HepG2 (cell line): ENCODE measurements around the gene ITGA2. TPM values are rescaled to one million over a fixed set of nuclear protein-coding genes. Genes with fewer than 3 reads are reported as not detected.

ENCODE experiments used
- ATF7 ChIP-seq, 2 experiments: fragments of 450-650 bp in 1 of 2; sonication (generic) in 1 of 2; formaldehyde crosslinking in 1 of 2; IDR thresholded peaks; 2 replicates each; pipeline versions ENCODE4 v1.4.0 to v1.6.1; 2016 to 2020; ENCODE audit warnings: antibody characterized with exemption in 1 of 2, mild to moderate bottlenecking in 1 of 2, missing genetic modification reagents in 1 of 2
- CHCHD3 ChIP-seq: sonication (generic); formaldehyde crosslinking; IDR thresholded peaks from 2 replicates; pipeline ENCODE4 v1.8.0; 2022; ENCODE audit warnings: mild to moderate bottlenecking, missing genetic modification reagents, moderate library complexity
- ELF4 ChIP-seq: sonication (generic); formaldehyde crosslinking; IDR thresholded peaks from 2 replicates; pipeline ENCODE4 v1.5.0; 2020; ENCODE audit warnings: missing genetic modification reagents, mild to moderate bottlenecking, moderate library complexity, borderline replicate concordance
- ETS1 ChIP-seq: sonication (generic); formaldehyde crosslinking; IDR thresholded peaks from 2 replicates; pipeline ENCODE4 v1.4.0; 2020; ENCODE audit warnings: missing genetic modification reagents
- GABPA ChIP-seq, 2 experiments: IDR thresholded peaks; 2 replicates each; pipeline ENCODE4 v1.6.1; 2011 to 2016; ENCODE audit warnings: low read depth in 2 of 2, low read length in 1 of 2, missing biosample characterization in 1 of 2, missing genetic modification characterization in 1 of 2
- GATAD2A ChIP-seq: IDR thresholded peaks from 2 replicates; pipeline ENCODE4 v1.6.1; 2016
- HNRNPK ChIP-seq: fragments of 200-400 bp; formaldehyde crosslinking; IDR thresholded peaks from 2 replicates; pipeline ENCODE4 v1.6.1; 2018; ENCODE audit warnings: low read length, low read depth, moderate library complexity, mild to moderate bottlenecking; ENCODE audit not compliant: poor library complexity, severe bottlenecking
- HOXA9 ChIP-seq: sonication (generic); formaldehyde crosslinking; IDR thresholded peaks from 2 replicates; pipeline ENCODE4 v1.8.1; 2022; ENCODE audit warnings: missing genetic modification reagents, mild to moderate bottlenecking, moderate library complexity, borderline replicate concordance
- MYC ChIP-seq: sonication (generic); formaldehyde crosslinking; IDR thresholded peaks from 2 replicates; pipeline ENCODE4 v1.9.0; 2021; ENCODE audit warnings: missing genetic modification reagents, borderline replicate concordance
- NCOA5 ChIP-seq: sonication (generic); formaldehyde crosslinking; IDR thresholded peaks from 2 replicates; pipeline ENCODE4 v1.4.0; 2020; ENCODE audit warnings: missing genetic modification reagents
- NFE2 ChIP-seq: sonication (generic); formaldehyde crosslinking; IDR thresholded peaks from 2 replicates; pipeline ENCODE4 v1.4.0; 2020; ENCODE audit warnings: missing genetic modification reagents
- RBAK ChIP-seq: sonication (generic); formaldehyde crosslinking; IDR thresholded peaks from 2 replicates; pipeline ENCODE4 v1.5.1; 2020; ENCODE audit warnings: mild to moderate bottlenecking, missing genetic modification reagents
- ZBTB3 ChIP-seq: sonication (generic); formaldehyde crosslinking; IDR thresholded peaks from 2 replicates; pipeline ENCODE4 v1.4.0; 2020; ENCODE audit warnings: low read depth, mild to moderate bottlenecking, moderate library complexity, missing genetic modification reagents, borderline replicate concordance
- ZBTB8A ChIP-seq: sonication (generic); formaldehyde crosslinking; IDR thresholded peaks from 2 replicates; pipeline ENCODE4 v1.4.0; 2020; ENCODE audit warnings: mild to moderate bottlenecking, low read depth, missing genetic modification reagents, borderline replicate concordance
- ZFP36 ChIP-seq: fragments of 150-350 bp; IDR thresholded peaks from 2 replicates; pipeline ENCODE4 v1.6.1; 2018; ENCODE audit warnings: borderline replicate concordance, low read length, low read depth; ENCODE audit not compliant: partially characterized antibody
- ZNF253 ChIP-seq: sonication (generic); formaldehyde crosslinking; IDR thresholded peaks from 2 replicates; pipeline ENCODE4 v1.8.0; 2022; ENCODE audit warnings: mild to moderate bottlenecking, missing genetic modification reagents, borderline replicate concordance
- ZNF484 ChIP-seq: sonication (generic); formaldehyde crosslinking; IDR thresholded peaks from 2 replicates; pipeline ENCODE4 v1.5.1; 2020; ENCODE audit warnings: mild to moderate bottlenecking, low read depth, missing genetic modification reagents, borderline replicate concordance
- ZNF564 ChIP-seq: sonication (generic); formaldehyde crosslinking; IDR thresholded peaks from 2 replicates; pipeline ENCODE4 v1.8.1; 2023; ENCODE audit warnings: mild to moderate bottlenecking, missing genetic modification reagents
- ZNF674 ChIP-seq: sonication (generic); formaldehyde crosslinking; IDR thresholded peaks from 2 replicates; pipeline ENCODE4 v1.5.0; 2020; ENCODE audit warnings: low read depth, mild to moderate bottlenecking, missing genetic modification reagents
- ZNF687 ChIP-seq: sonication (generic); formaldehyde crosslinking; IDR thresholded peaks from 2 replicates; pipeline ENCODE4 v1.5.1; 2020; ENCODE audit warnings: mild to moderate bottlenecking, missing genetic modification reagents, moderate library complexity
- ZNF792 ChIP-seq: IDR thresholded peaks from 2 replicates; pipeline ENCODE4 v1.6.1; 2016
- polyA plus RNA-seq, 8 experiments: library from polyadenylated mRNA; depleted of rRNA in 3 of 8; stranded (reverse) in 7 of 8; unstranded in 1 of 8; fragments of >200 nt; fragmentation: Illumina TruSeq in 4 of 8; extraction: Trizol in 4 of 8; gene quantifications; 2 replicates each; pipeline versions ENCODE4 v1.2.1 to v1.2.3, GENCODE V29; 2011 to 2016; ENCODE audit warnings: low read depth in 4 of 8, missing spikeins in 1 of 8, mixed read lengths in 1 of 8; ENCODE audit not compliant: insufficient read depth in 1 of 8
- total RNA-seq, 5 experiments: library from RNA; depleted of rRNA; stranded (reverse); fragments of >200 nt; fragmentation: Illumina TruSeq; extraction: Trizol; gene quantifications; 2 replicates each; pipeline ENCODE4 v1.2.3, GENCODE V29; 2016; ENCODE audit warnings: low read depth in 1 of 5

The ITGA2 gene
- total and polyA plus RNA-seq, 2 of the 13 experiments (the other 11 are each of a cell fraction or from before 2014, with no cell fraction given), result 15.8 to 58.3 TPM

DNA sequence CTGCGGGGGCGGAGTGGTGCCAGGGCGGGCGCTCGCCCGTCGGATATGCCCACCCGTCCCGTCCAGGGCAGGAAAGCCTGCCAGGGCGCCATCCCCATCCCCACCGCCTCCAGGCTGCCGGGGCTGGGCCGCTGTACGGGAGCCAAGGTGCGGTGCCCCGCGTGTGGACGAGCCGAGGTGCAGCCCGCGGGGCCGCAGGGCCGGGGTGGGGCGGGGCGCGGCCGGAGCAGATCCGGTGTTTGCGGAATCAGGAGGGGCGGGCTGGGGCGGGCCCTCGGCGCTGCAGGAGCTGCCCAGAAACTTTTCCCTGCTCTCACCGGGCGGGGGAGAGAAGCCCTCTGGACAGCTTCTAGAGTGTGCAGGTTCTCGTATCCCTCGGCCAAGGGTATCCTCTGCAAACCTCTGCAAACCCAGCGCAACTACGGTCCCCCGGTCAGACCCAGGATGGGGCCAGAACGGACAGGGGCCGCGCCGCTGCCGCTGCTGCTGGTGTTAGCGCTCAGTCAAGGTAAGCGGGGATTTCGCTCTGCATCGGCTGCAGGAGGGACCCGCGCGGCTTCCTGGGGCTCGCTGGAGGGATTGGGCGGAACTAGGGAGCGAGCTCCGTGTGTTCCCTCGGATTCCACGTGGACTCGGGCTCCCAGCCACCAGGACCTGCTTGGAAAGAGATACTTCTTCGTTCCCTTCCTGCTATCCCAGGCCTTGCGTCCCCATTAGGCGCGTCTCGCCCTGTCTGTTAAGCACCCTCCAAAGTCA is at the start of gene ITGA2 (continued):
- peak; percentile 94 for TF ChIP-seq ZNF687 (CRISPR knock-in tag)
- TF ChIP-seq RBAK (CRISPR knock-in tag), result no peak
- no peak for TF ChIP-seq ZFP36
- TF ChIP-seq ZNF792 (CRISPR knock-in tag), result no peak
- peak; percentile 49; the same call in 1 of the 2 replicates for TF ChIP-seq ZNF564
- no peak for TF ChIP-seq ZBTB8A (CRISPR knock-in tag)
- TF ChIP-seq GABPA (IDR thresholded peaks at IDR 0.05; ENCODE audit: low read depth, low read length), result no peak
- no peak for TF ChIP-seq GABPA (CRISPR knock-in tag; IDR thresholded peaks at IDR 0.05; ENCODE audit: low read depth)
- no peak for TF ChIP-seq NFE2 (CRISPR knock-in tag)
- 0 out of 2 replicates have a peak, but pooled peaks have one; percentile 70 for TF ChIP-seq CHCHD3 (CRISPR knock-in tag)
- 0 out of 2 replicates have a peak, but pooled peaks have one; percentile 41 for TF ChIP-seq HOXA9 (CRISPR knock-in tag)
- TF ChIP-seq ZNF674 (CRISPR knock-in tag), result no peak
- TF ChIP-seq NCOA5 (CRISPR knock-in tag), result no peak
- peak; percentile 61 for TF ChIP-seq HNRNPK
- TF ChIP-seq ZNF484 (CRISPR knock-in tag), result no peak
- TF ChIP-seq ATF7 (IDR thresholded peaks at IDR 0.05), result no peak
- no peak for TF ChIP-seq ATF7 (CRISPR knock-in tag; IDR thresholded peaks at IDR 0.05)
- no peak for TF ChIP-seq ELF4
- 0 out of 2 replicates have a peak, but pooled peaks have one; percentile 54 for TF ChIP-seq ZNF253 (CRISPR knock-in tag)
- peak; percentile 55 for TF ChIP-seq MYC (CRISPR knock-in tag)
- TF ChIP-seq ETS1 (CRISPR knock-in tag), result no peak
- 0 out of 2 replicates have a peak, but pooled peaks have one; percentile 15 for TF ChIP-seq GATAD2A (CRISPR knock-in tag)
- TF ChIP-seq ZBTB3 (CRISPR knock-in tag), result no peak
